ENCODE measurements around the gene P4HA3.
"Not testable (repeated sequence)": the region's sequence is repeated elsewhere in the genome, so short reads cannot be mapped to it uniquely, and the experiment has no call there.

Gene P4HA3

GRCh38 chr11:74339619-74340018 lies 28.2 kb upstream of the P4HA3 start:
- H3K4me3 ChIP-seq (ENCODE audit: low read depth, low read length): no peak overlapping the region
- TF ChIP-seq CTCF (IDR thresholded peaks at IDR 0.05; ENCODE audit: low read depth, low read length): no peak

- H3K4me3 ChIP-seq (ENCODE audit: low read depth, low read length): no peak overlapping the region
- no peak for TF ChIP-seq CTCF (IDR thresholded peaks at IDR 0.05; ENCODE audit: low read depth, low read length)
Observed at GRCh38 chr11:74338963-74339362, 27.5 kb upstream of the P4HA3 start.

- no peak for TF ChIP-seq CTCF (IDR thresholded peaks at IDR 0.05; ENCODE audit: low read depth, low read length)
Observed at GRCh38 chr11:74333193-74333592, 21.8 kb upstream of the P4HA3 start.

GRCh38 chr11:74332291-74332690 lies 20.9 kb upstream of the P4HA3 start:
- H3K4me3 ChIP-seq (ENCODE audit: low read depth, low read length): no peak overlapping the region
- no peak for TF ChIP-seq CTCF (IDR thresholded peaks at IDR 0.05; ENCODE audit: low read depth, low read length)

More at GRCh38 chr11:74333193-74333592, 21.8 kb upstream of the P4HA3 start:
- no peak overlapping the region for H3K4me3 ChIP-seq (ENCODE audit: low read depth, low read length)

- H3K4me3 ChIP-seq (ENCODE audit: low read depth, low read length): not testable (repeated sequence)
Observed at GRCh38 chr11:74331000-74331399, 19.6 kb upstream of the P4HA3 start.

GRCh38 chr11:74330075-74330858 lies 18.8 kb upstream of the P4HA3 start:
- no peak overlapping the region for H3K4me3 ChIP-seq (ENCODE audit: low read depth, low read length)
- no peak for TF ChIP-seq CTCF (IDR thresholded peaks at IDR 0.05; ENCODE audit: low read depth, low read length)

GRCh38 chr11:74327076-74327475 lies 15.6 kb upstream of the P4HA3 start:
- no peak for TF ChIP-seq CTCF (IDR thresholded peaks at IDR 0.05; ENCODE audit: low read depth, low read length)
- H3K4me3 ChIP-seq (ENCODE audit: low read depth, low read length): no peak overlapping the region

- no peak for TF ChIP-seq CTCF (IDR thresholded peaks at IDR 0.05; ENCODE audit: low read depth, low read length)
Observed at GRCh38 chr11:74326665-74327064, 15.2 kb upstream of the P4HA3 start.

More at GRCh38 chr11:74326665-74327064, 15.2 kb upstream of the P4HA3 start:
- no peak overlapping the region for H3K4me3 ChIP-seq (ENCODE audit: low read depth, low read length)
